Peyer's patch (tissue), 4 donors: Measurements from ENCODE around the gene DHX57. TPM values are rescaled to one million over a fixed set of nuclear protein-coding genes. Genes with fewer than 3 reads are reported as not detected.
A peak's percentile ranks its signal among the peaks of the same experiment; 100 is the strongest.

Experiments
- DNase-seq, 3 donors: peaks; one replicate each; pipeline ENCODE4 v3.0.0-alpha.2; 2017 to 2019
- H3K27ac ChIP-seq, 4 donors: fragments of 200-600 bp; sonication (generic); one replicate each; pipeline ENCODE4 v1.5.1; 2016 to 2019
- H3K27me3 ChIP-seq, 2 donors: fragments of 200-600 bp; sonication (generic); one replicate each; pipeline ENCODE4 v1.5.1; 2019
- H3K36me3 ChIP-seq, 3 donors: fragments of 200-600 bp; sonication (generic); one replicate each; pipeline ENCODE4 v1.5.1; 2016 to 2019
- H3K4me1 ChIP-seq, 4 donors: fragments of 200-600 bp; sonication (generic); one replicate each; pipeline ENCODE4 v1.5.1; 2016 to 2019
- H3K4me3 ChIP-seq, 4 donors: fragments of 200-600 bp; sonication (generic); 1 replicate in 3 of 4; 2 replicates in 1 of 4; pipeline ENCODE4 v1.5.1; 2016 to 2019; ENCODE audit warnings: mild to moderate bottlenecking in 1 of 4
- H3K9me3 ChIP-seq, 4 donors: fragments of 200-600 bp; sonication (generic); one replicate each; pipeline ENCODE4 v1.5.1; 2016 to 2019; ENCODE audit warnings: mild to moderate bottlenecking in 1 of 4
- CTCF ChIP-seq, 6 experiments: fragments of 450-650 bp in 4 of 6; fragments of 200-600 bp in 2 of 6; sonication (generic) in 1 of 6; IDR thresholded peaks; one replicate each; pipeline ENCODE4 v1.5.1; 2017 to 2019; ENCODE audit warnings: antibody characterized with exemption in 6 of 6, mild to moderate bottlenecking in 3 of 6, moderate library complexity in 1 of 6
- POLR2A ChIP-seq, 2 donors: fragments of 450-650 bp; IDR thresholded peaks; one replicate each; pipeline ENCODE4 v1.5.1; 2017; ENCODE audit warnings: antibody characterized with exemption in 2 of 2, mild to moderate bottlenecking in 2 of 2, moderate library complexity in 2 of 2
- total RNA-seq, 4 donors: library from RNA; depleted of rRNA; stranded (reverse); fragments of >200 nt; gene quantifications; one replicate each; pipeline ENCODE4 v1.1.0, GENCODE V29; 2016

The DHX57 gene
- total RNA-seq, 4 donors from 2014 or later: 4.5 to 69.3 (median 7.3) TPM

DNA sequence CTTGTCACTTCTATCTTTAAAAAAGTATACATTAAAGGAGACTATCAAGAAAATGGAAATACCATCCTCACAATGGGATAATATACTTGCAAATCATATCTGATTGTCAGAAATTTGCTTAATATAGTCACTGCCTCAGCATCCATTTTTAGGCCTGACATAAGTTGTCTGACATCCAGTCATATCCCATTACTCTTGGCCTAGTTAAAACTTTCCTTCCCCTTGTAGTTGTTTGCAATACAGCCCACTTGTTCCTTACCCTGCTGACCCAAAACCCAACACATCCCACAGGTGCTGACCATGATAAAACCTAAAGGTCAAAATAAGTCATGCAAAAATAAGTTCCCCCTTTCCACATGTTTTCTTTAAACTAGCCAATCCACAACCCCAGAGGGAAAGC lies 10.3 kb upstream of the DHX57 start:
- Histone ChIP-seq H3K9me3 (no peaks in the 10 kb centered on the region), H3K4me3 (no peak overlapping the region), H3K4me1 (no peaks in the 10 kb centered on the region), H3K36me3 (no peaks in the 10 kb centered on the region), H3K27me3 (no peaks in the 10 kb centered on the region), H3K27ac (no peak overlapping the region)
- DNase-seq: no peak
- TF ChIP-seq CTCF (IDR thresholded peaks at IDR 0.05) (no peak), POLR2A (IDR thresholded peaks at IDR 0.05) (no peak)

DNA sequence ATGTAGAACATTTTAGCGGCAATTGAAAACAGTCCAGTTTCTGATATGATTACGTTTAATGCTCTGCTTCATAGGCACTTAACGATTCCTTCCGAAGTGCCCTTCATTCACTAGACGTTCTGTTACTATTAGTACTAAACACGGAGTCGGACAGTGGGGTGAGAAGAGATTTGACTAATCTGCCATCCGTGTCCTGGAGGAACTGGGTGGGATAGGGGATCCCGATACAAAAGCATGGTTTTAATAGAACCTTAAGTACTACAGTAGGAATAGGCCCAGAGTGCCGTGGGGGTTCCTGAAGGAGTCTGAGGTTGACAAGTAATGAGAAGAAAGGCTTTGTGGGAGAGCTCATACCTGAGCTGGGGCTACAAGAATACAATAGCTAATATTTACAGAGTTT lies 673 bp upstream of the DHX57 start:
- Histone ChIP-seq H3K4me3 (peak overlapping the region; percentile 60 to 83 (median 76)), H3K36me3 (no peaks in the 10 kb centered on the region), H3K9me3 (no peaks in the 10 kb centered on the region), H3K27ac (no peak overlapping the region), H3K4me1 (peaks cover 0 to 9% (median 0%) of the 10 kb centered on the region in 4 donors), H3K27me3 (no peaks in the 10 kb centered on the region)
- TF ChIP-seq POLR2A (IDR thresholded peaks at IDR 0.05) (no peak), CTCF (IDR thresholded peaks at IDR 0.05) (no peak)
- DNase-seq: no peak

DNA sequence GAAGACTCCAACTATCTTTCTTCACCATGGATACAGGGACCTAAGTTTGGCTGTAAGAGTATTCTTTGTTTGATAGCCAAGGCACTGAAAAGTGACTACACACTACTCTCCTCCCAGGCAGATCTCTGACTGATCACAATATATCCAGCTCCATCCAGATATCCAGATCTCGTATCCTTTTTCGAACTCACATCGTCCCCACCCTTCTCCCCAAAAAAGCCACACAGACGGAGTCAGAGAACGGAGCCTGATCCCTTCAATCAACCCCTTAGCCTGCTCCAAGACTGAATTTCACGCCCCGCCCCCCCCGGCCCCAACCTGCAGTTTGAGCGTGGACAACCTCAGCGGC lies 533 bp downstream of the DHX57 start:
- Histone ChIP-seq H3K4me1 (peaks cover 0 to 9% (median 0%) of the 10 kb centered on the region in 4 donors), H3K4me3 (peak overlapping the region; percentile 60 to 83 (median 76)), H3K36me3 (no peaks in the 10 kb centered on the region), H3K27me3 (no peaks in the 10 kb centered on the region), H3K27ac (peak overlapping the region; percentile 51 to 79 (median 62)), H3K9me3 (no peaks in the 10 kb centered on the region)
- no peak for DNase-seq
- TF ChIP-seq CTCF (IDR thresholded peaks at IDR 0.05) (no peak), POLR2A (IDR thresholded peaks at IDR 0.05) (no peak)

GRCh38 chr2:38873763-38874162 lies 2.0 kb downstream of the DHX57 start:
- TF ChIP-seq CTCF (IDR thresholded peaks at IDR 0.05): no peak
- TF ChIP-seq POLR2A (IDR thresholded peaks at IDR 0.05): no peak
- peaks cover 0 to 9% (median 0%) of the 10 kb centered on the region in 4 donors for H3K4me1 ChIP-seq
- no peaks in the 10 kb centered on the region for H3K36me3 ChIP-seq
- H3K9me3 ChIP-seq: no peaks in the 10 kb centered on the region
- H3K27me3 ChIP-seq: no peaks in the 10 kb centered on the region
- DNase-seq: no peak
- no peak overlapping the region for H3K4me3 ChIP-seq
- H3K27ac ChIP-seq: no peak overlapping the region

DNA sequence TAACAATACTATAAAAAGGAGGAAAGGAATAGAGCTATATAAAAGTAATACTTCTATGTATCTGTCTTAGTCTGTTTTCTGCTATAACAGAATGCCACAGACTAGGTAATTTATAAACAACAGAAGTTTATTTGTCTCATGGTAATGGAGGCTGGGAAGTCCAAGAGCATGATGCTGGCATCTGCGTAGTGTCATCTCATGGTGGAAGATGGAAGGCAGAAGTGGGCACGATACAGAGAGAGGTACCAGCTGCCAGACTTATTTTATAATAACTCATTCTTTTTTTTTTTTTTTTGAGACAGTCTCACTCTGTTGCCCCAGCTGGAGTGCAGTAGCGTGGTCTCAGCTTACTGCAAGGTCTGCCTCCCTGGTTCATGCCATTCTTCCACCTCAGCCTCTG lies 4.3 kb downstream of the DHX57 start:
- no peak for DNase-seq
- no peaks in the 10 kb centered on the region for H3K9me3 ChIP-seq
- no peaks in the 10 kb centered on the region for H3K36me3 ChIP-seq
- TF ChIP-seq CTCF (IDR thresholded peaks at IDR 0.05) (no peak), POLR2A (IDR thresholded peaks at IDR 0.05) (no peak)
- H3K4me1 ChIP-seq: peaks cover 0 to 4% (median 0%) of the 10 kb centered on the region in 4 donors
- no peak overlapping the region for H3K27ac ChIP-seq
- H3K27me3 ChIP-seq: no peaks in the 10 kb centered on the region
- H3K4me3 ChIP-seq: no peak overlapping the region
